Heart right ventricle (tissue), 16 donors: ENCODE data around the gene NUB1. TPM values are rescaled to one million over a fixed set of nuclear protein-coding genes. Genes with fewer than 3 reads are reported as not detected.

Source experiments
- ATAC-seq, 8 donors: fragments of 200-7000 bp; cut with Tn5 transposase; one replicate each; pipeline ENCODE4 v1.9.1; 2020; ENCODE audit warnings: mild to moderate bottlenecking in 8 of 8, moderate library complexity in 8 of 8, moderate number of reproducible peaks in 1 of 8
- DNase-seq, 2 donors: peaks; one replicate each; pipeline ENCODE4 v3.0.0-alpha.2; 2020
- H3K27ac ChIP-seq, 10 donors: fragments of 200-600 bp; sonication (generic) in 2 of 10; one replicate each; pipeline versions ENCODE4 v1.5.0 to v1.8.0; 2020 to 2022; ENCODE audit warnings: mild to moderate bottlenecking in 3 of 10
- H3K27me3 ChIP-seq, 7 donors: fragments of 200-600 bp; one replicate each; pipeline ENCODE4 v1.8.0; 2021 to 2022; ENCODE audit warnings: mild to moderate bottlenecking in 2 of 7
- H3K36me3 ChIP-seq, 9 donors: fragments of 200-600 bp; sonication (generic) in 1 of 9; one replicate each; pipeline versions ENCODE4 v1.5.0 to v1.8.0; 2020 to 2022; ENCODE audit warnings: mild to moderate bottlenecking in 2 of 9
- H3K4me1 ChIP-seq, 9 donors: fragments of 200-600 bp; sonication (generic) in 1 of 9; one replicate each; pipeline versions ENCODE4 v1.5.0 to v1.8.0; 2020 to 2022; ENCODE audit warnings: mild to moderate bottlenecking in 4 of 9
- H3K4me3 ChIP-seq, 10 donors: fragments of 200-600 bp; sonication (generic) in 2 of 10; one replicate each; pipeline versions ENCODE4 v1.5.0 to v1.8.0; 2020 to 2022; ENCODE audit warnings: mild to moderate bottlenecking in 7 of 10, moderate library complexity in 2 of 10
- H3K9me3 ChIP-seq, 11 donors: fragments of 200-600 bp in 10 of 11; sonication (generic) in 2 of 11; one replicate each; pipeline versions ENCODE4 v1.5.0 to v1.8.0; 2013 to 2022; ENCODE audit warnings: mild to moderate bottlenecking in 2 of 11, control low read depth in 1 of 11, moderate library complexity in 1 of 11
- CTCF ChIP-seq, 9 donors: fragments of 200-600 bp; sonication (generic) in 2 of 9; IDR thresholded peaks; one replicate each; pipeline versions ENCODE4 v1.5.0 to v1.8.0; 2021 to 2022; ENCODE audit warnings: antibody characterized with exemption in 9 of 9, mild to moderate bottlenecking in 5 of 9, moderate library complexity in 1 of 9
- WGBS, 2 donors: extraction: QIAGEN DNeasy Blood & Tissue Kit; methylation state at CpG; one replicate each; pipeline ENCODE4 v1.1.7; 2013; ENCODE audit warnings: inconsistent platforms in 1 of 2; 5-methylcytosine and 5-hydroxymethylcytosine counted together
- intact Hi-C, 10 donors: fragments of 100-400 bp; cut with DNase I; formaldehyde crosslinking; loops; one replicate each; pipeline versions ENCODE4 v1.11.1 to v1.14.2; 2022
- polyA plus RNA-seq, 2 donors: library from polyadenylated mRNA; stranded (reverse); fragments of 200-250 nt; gene quantifications; one replicate each; pipeline ENCODE4 v1.2.3, GENCODE V29; 2013
- total RNA-seq, 10 donors: library from RNA; stranded (reverse); fragmentation: NEBNext Ultra II Directional in 3 of 10; extraction: Animal tissue kit (Norgen Biotek cat#: 25700) in 3 of 10; gene quantifications; one replicate each; pipeline versions ENCODE4 v1.2.1 to v1.2.4, GENCODE V29; 2021 to 2023
- donor health status: Arrhythmogenic right ventricular cardiomyopathy.
- donor health status: ischemic (EF 13 %, LVEDD 7.1; RV severe dilation, severe dysfunction).
- donor health status: healthy with polysubstance abuse.
- donor health status: DM: no; HTN: yes; CAD: no.
- donor health status: DM: no; HTN: no; CAD: no.
- donor health status: ischemic (EF 25% LVEDD 6.9; RV normal size, moderate dysfunction).
- donor health status: ischemic (EF 25% LVEDD 5.7; RV mildly dilated, moderate dysfunction).
- donor health status: healthy.
- donor health status: DM: yes; HTN: yes; CAD: no.
- donor health status: Ischemic cardiomyopathy.
- donor health status: ischemic (EF 35%, LVEDD 5.7; RV mildly dilated, moderate dysfunction).
- donor health status: nonischemic (EF 11% LVEDD 7.7; RV severe dilation, severe dysfunction).
- donor health status: DM: yes; HTN: yes; CAD: no.
- donor health status: PGD.
- donor health status: ischemic (EF 29% LVEDD 5.4; RV normal size, mild dysfunction).
- donor health status: nonischemic (EF 23%, LVEDD 6.1; RV moderate dilation, normal function).

Gene NUB1
- total and polyA plus RNA-seq, 12 donors, result 22.6 to 53.0 (median 41.6) TPM

- H3K4me3 ChIP-seq, result no peak overlapping the region
- no peak for TF ChIP-seq CTCF (IDR thresholded peaks at IDR 0.05)
- no peaks in the 10 kb centered on the region for H3K36me3 ChIP-seq
- peaks cover 3 to 19% (median 16%) of the 10 kb centered on the region in 9 donors for H3K4me1 ChIP-seq
- no peak overlapping the region for H3K27ac ChIP-seq
- H3K9me3 ChIP-seq, result no peaks in the 10 kb centered on the region
- intact Hi-C loops, result loop anchor here in 2 of 10 donors (5.0 kb wide), 1 partner anchor 52 kb away; no protein-coding TSS in a partner anchor
- ATAC-seq (no peak), DNase-seq (no peak)
- 82 to 88% methylated on average over 26 of the region's 26 CpGs for WGBS, 2 donors
- H3K27me3 ChIP-seq, result peaks cover 15 to 57% (median 42%) of the 10 kb centered on the region in 7 donors
Measured at GRCh38 chr7:151384776-151385625, 43.4 kb downstream of the NUB1 start.

DNA sequence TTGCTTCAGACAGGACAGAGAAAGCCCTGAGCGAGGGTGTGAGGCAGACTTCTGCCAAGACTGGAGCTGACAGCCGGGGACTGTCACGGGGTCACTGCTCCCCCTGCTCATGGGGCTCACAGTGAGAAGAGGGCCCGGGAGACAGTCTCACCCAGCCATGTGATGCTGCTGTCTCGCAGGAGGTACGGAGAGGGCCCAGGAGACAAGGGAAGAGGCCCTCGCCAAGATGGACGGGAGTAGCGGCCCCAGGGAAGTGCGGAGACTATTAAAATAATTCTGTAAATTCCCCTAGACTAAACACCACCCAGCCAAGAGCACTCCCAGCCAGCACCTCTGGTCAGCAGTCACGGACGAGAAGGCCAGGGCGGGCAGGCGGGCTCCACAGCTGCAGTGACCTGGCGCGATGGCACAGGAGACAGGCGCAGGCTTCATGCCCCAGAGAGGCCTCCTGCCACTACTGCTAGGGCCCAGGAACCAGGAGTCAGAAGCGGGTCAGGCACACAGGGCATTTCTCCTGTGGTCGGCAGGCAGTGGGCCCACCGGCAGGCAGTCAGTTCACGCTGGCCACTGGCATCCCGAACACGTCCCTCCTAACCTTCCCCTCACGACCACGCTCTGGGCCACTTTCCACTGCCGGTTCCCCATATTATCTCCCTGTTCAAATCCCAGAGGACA, 44.2 kb downstream of the NUB1 start:
- no peak for TF ChIP-seq CTCF (IDR thresholded peaks at IDR 0.05)
- Histone ChIP-seq H3K36me3 (no peaks in the 10 kb centered on the region), H3K4me3 (no peak overlapping the region), H3K27me3 (peaks cover 15 to 57% (median 48%) of the 10 kb centered on the region in 7 donors), H3K27ac (no peak overlapping the region), H3K9me3 (no peaks in the 10 kb centered on the region), H3K4me1 (peaks cover 3 to 19% (median 16%) of the 10 kb centered on the region in 9 donors)
- ATAC-seq, result no peak
- intact Hi-C loops, result no loop called here
- DNase-seq, result no peak
- 73 to 80% methylated on average over 26 of the region's 26 CpGs for WGBS, 2 donors

DNA sequence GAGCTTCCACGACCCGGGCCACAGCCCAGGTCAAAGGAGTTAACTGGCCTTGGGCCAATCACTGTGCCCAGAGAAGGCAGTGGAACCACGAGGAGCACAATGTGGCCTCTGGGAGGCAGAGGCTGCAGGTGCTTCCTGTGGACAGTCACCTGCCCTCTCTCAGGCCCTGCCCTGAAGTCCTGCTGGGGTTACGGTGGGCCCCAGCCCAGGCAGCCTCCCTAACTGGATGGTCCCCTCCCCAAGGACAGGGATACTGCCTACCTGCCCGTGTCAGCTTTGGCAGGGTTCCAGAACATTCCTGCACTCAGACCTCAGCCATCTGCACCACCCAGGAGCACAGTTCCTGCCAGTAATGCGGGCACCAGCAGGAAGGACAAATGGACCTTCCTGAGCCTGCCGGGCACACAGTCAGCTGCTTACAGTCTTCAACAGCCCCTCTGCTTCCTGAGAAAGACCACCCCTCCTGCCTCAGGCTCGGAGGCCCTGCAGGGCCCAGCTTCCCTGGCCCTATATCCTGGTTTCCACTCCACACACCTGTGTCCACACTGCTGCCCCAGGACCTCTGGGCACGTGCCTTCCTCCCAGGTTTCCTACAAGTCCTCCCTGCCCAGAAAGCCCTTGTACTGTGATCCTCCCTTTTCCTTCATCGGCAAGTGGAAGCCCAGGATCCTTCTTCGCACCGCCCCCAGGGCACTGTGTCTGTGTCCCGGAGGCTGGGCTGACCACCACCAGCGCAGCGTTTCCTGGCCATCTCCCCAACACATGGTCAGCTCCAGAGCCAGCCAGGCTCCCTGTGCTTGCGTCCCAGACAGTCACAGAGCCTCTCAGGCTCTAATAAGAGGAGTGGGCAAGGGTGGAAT, 44.9 kb downstream of the NUB1 start:
- TF ChIP-seq CTCF (IDR thresholded peaks at IDR 0.05), result no peak
- Histone ChIP-seq H3K27me3 (peaks cover 14 to 55% (median 42%) of the 10 kb centered on the region in 7 donors), H3K9me3 (no peaks in the 10 kb centered on the region), H3K27ac (no peak overlapping the region), H3K36me3 (no peaks in the 10 kb centered on the region), H3K4me1 (peaks cover 3 to 12% (median 9%) of the 10 kb centered on the region in 9 donors), H3K4me3 (no peak overlapping the region)
- ATAC-seq (no peak), DNase-seq (no peak)
- WGBS, 2 donors, result 57 to 65% methylated on average over 16 of the region's 16 CpGs
- intact Hi-C loops, result no loop called here
